Esophagus squamous epithelium (tissue), 4 donors: ENCODE results near the gene CWC22.

Experiments
- POLR2A ChIP-seq, 4 donors: fragments of 450-650 bp; IDR thresholded peaks; one replicate each; pipeline ENCODE4 v1.6.1; 2017; ENCODE audit warnings: antibody characterized with exemption in 4 of 4, mild to moderate bottlenecking in 4 of 4, moderate library complexity in 3 of 4
- TF ChIP-seq, protein P1 (sequence below), 6 experiments: fragments of 450-650 bp in 4 of 6; fragments of 200-600 bp in 2 of 6; sonication (generic) in 2 of 6; IDR thresholded peaks; one replicate each; pipeline ENCODE4 v1.5.1; 2016 to 2019; ENCODE audit warnings: antibody characterized with exemption in 6 of 6, mild to moderate bottlenecking in 4 of 6, moderate library complexity in 4 of 6

DNA sequence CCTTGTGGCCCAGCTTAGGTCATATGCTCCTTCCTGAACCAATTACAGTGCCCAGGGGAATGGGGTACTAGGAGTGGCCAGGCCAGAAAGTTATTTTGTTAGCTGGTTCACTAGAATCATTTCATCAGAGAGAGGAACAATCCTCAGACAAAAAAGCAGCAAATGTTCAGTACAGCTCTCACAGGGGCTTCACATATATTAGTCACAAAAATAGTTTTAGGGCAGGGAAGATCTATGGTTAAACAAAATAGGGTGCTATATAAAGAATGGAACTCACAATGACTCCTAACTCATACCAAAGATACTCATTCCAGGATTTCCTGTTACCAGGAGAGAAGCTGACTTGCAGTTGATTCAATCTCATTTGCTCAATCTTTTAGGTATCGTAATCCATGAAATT is 71.0 kb downstream of the CWC22 start:
- no peak for TF ChIP-seq POLR2A (IDR thresholded peaks at IDR 0.05)
- TF ChIP-seq, protein P1, sequence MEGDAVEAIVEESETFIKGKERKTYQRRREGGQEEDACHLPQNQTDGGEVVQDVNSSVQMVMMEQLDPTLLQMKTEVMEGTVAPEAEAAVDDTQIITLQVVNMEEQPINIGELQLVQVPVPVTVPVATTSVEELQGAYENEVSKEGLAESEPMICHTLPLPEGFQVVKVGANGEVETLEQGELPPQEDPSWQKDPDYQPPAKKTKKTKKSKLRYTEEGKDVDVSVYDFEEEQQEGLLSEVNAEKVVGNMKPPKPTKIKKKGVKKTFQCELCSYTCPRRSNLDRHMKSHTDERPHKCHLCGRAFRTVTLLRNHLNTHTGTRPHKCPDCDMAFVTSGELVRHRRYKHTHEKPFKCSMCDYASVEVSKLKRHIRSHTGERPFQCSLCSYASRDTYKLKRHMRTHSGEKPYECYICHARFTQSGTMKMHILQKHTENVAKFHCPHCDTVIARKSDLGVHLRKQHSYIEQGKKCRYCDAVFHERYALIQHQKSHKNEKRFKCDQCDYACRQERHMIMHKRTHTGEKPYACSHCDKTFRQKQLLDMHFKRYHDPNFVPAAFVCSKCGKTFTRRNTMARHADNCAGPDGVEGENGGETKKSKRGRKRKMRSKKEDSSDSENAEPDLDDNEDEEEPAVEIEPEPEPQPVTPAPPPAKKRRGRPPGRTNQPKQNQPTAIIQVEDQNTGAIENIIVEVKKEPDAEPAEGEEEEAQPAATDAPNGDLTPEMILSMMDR (IDR thresholded peaks at IDR 0.05) = no peak
